ENCODE data around the gene CRISP3.
"Not testable (repeated sequence)": the region's sequence is repeated elsewhere in the genome, so short reads cannot be mapped to it uniquely, and the experiment has no call there.

CRISP3 gene, protein sequence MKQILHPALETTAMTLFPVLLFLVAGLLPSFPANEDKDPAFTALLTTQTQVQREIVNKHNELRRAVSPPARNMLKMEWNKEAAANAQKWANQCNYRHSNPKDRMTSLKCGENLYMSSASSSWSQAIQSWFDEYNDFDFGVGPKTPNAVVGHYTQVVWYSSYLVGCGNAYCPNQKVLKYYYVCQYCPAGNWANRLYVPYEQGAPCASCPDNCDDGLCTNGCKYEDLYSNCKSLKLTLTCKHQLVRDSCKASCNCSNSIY

DNA sequence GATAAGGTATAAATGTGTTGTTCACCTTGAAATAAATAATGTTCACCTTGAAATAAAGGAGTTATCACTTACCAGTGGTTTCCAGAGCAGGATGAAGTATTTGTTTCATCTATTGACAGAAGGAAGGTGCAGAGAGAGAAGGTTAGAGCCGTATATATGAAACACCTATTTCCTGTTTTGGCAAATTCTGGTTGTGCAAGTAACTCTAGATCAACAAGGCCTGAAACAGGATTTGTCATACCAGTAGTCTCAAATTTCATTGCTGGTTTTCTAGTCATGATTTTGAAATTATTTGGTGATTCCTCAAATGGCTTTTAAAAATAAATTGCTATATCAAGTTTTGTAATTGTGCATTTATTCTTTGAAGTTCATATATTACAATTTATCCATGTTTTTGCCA is at the start of gene CRISP3:
Gene CRISP3 (minus strand): TSS at position 130 of the 400 bp plus-strand sequence. CDS start 21 bp downstream, at position 109.
- FAIRE-seq: no peak

DNA sequence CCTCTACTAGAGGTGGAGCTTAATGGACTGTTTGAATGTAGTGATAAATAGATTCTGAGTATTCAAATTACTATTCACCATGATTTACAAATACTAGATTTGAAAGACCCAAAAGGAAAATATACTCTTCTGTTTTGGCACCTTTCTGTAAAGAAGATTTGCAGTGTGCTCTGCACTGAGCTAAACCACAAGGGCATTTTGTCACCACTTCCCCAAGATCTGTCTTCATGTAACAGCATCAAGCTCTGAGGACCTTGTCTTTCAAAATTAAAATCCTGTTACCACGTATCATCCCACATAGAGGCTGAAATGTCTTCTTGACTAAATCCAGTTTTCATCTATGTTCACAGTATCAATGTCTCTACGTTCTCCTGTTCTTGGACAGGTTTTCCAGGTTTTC is 46.2 kb upstream of the CRISP3 start:
- DNase-seq (ENCODE audit: low spot score) (no peak), FAIRE-seq (no peak)

More for the DNA sequence above, at the start of gene CRISP3:
- no peak for DNase-seq (ENCODE audit: low spot score)

DNA sequence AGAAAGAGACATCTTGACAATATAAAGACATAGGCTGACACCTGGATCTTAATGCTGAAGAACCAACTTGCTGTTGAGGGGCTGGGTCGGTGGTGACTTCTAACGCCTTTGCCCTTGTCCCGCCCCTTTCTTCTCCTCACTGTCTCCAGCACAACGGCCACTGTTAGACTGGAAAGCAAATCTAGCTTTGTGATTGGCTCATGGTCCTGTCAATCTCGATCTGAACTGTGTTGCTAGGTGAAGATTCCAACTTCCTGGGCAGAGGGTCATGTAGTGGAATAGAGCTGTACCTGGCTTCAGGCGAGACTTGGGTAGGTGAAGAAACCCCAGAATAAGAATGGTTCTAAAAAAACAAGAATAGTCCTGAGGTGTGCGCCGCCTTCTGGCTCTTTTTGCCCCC is 43.0 kb upstream of the CRISP3 start, which contains the start of gene PGK2:
Gene PGK2 (minus strand): TSS at position 110 of the 400 bp plus-strand sequence. CDS start 98 bp downstream, at position 12.
- no peak for FAIRE-seq
- no peak for DNase-seq (ENCODE audit: low spot score)

DNA sequence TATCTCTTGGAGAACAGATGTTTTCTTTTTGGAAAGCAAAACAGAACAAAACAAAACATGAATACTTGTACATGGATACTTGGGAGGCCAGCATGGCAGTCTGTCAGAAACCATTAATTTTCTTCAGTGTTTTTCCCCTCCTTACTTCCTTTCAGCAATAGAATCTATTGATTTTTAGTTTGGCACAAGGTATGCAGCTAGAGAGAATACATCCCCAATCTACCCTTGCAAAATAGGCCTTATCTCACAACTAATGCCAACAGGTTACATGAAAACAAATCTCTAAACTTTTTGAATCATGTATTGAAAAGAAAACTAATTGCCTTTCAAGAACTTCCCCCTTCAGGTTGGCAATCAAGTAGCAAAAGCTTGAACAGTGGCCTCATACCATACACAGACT is 40.1 kb upstream of the CRISP3 start:
- no peak for FAIRE-seq
- DNase-seq (ENCODE audit: low spot score): no peak

DNA sequence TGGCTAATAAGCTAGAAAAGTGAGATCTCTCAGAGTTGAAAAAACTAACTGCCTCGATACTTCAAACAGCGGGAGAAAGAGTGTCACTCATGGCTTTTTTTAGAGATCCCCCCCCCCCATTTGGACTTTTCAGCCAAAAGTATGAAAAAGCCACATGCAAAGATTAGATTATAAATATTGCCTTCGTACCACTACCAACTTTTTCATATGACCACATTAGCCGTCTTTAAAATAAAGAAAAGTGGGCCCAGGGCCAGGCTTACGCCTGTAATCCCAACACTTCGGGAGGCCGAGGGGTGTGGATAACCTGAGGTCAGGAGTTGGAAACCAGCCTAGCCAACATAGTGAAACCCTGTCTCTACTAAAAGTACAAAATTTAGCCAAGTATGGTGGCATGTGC is 38.5 kb upstream of the CRISP3 start:
- FAIRE-seq (no peak), DNase-seq (ENCODE audit: low spot score) (no peak)

DNA sequence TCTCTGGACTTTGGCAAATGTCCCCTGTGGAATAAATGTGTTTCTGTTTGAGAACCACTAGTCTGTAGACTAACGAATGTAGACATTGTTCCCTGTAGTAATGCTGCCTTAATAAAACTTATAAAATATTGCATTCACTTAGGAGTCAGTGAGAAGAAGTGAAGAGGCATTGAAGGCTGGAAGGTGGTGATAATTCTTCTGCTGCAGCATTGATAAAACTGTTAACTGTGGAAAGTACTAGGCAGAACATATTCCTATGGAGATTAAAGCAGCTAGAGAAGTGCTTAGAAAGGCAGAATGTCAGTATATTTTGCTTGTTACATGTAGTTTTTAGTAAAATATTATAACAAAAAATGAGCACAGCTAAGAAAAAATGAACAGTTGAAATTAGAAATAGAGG is 38.1 kb upstream of the CRISP3 start:
- FAIRE-seq (no peak), DNase-seq (ENCODE audit: low spot score) (no peak)

DNA sequence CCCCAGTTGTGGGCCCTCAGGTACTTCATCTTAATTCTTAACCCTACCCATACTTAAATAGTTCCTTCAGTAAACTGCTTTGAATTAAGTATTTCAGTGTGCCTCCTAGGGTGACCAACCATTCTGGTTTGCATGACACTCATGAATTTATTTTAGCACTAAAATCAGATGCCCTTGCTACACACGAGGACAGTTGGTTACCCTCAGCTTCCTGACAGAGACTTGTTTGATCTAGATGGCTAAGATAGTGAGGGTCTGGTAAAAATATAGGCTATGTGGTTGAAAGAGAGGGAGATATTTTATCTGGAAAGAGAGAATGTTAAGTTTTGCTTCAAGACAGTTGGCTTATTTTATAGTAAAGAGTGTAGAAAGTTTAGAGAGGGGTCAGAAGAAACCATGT is 32.3 kb upstream of the CRISP3 start:
- DNase-seq (ENCODE audit: low spot score) (no peak), FAIRE-seq (no peak)

DNA sequence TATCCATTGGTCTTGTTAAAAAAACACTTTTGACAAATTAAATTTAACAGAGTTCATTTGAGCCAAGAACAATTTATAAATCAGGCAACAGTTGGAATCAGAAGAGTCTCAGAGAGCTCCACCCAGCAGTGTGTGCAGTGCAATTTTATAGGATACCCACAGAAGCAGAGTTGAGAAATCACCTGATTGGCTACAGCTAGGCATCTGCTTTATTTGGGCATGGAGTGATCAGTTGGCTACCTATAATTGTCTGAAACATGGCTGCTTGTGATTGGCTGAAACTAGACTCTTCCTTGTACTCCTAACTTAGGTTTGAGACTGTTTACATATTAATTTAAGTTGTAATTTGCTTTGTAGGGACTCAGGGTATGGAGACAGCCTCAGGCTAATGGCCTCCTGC is 30.9 kb upstream of the CRISP3 start:
- no peak for DNase-seq (ENCODE audit: low spot score)
- FAIRE-seq: no peak

DNA sequence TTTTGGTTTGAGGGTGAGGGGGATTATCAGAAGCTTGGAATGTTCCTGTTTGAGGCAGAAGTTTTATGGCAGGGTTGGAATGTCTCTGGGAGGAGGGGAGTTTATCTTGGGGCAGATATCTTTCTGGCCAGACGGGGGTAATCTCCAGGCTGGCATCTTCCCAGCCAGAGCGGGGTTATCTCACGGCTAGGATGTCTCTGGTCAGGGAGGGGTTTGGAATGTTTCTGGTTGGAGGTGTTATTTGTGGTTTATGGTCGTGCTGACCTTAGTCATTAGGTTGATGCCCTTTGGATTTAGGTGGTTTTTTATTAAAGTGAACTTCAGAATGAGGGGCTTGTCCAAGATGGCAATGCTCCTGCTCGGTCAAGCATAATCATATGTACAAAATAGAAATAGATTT is 28.1 kb upstream of the CRISP3 start:
- FAIRE-seq: no peak
- no peak for DNase-seq (ENCODE audit: low spot score)

DNA sequence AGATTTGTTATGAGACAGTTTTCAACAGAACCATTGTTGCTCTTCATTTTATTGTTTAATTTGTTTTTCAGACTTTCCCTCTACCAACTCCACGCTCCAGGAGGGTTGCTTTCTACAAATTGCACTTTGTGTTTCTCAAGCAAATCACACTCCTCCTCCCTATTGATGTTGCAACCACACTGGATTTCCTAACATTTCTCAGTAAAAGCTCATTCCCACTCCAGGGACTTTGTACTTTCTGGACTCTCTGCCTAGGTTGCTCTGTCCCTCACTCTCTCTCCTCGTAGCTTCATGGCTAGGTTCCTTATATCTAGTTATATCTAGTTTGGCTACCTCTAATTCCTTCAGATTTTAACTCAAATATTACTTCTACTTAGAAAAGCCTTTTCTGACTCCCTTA is 22.6 kb upstream of the CRISP3 start:
- FAIRE-seq: no peak
- DNase-seq (ENCODE audit: low spot score): no peak

DNA sequence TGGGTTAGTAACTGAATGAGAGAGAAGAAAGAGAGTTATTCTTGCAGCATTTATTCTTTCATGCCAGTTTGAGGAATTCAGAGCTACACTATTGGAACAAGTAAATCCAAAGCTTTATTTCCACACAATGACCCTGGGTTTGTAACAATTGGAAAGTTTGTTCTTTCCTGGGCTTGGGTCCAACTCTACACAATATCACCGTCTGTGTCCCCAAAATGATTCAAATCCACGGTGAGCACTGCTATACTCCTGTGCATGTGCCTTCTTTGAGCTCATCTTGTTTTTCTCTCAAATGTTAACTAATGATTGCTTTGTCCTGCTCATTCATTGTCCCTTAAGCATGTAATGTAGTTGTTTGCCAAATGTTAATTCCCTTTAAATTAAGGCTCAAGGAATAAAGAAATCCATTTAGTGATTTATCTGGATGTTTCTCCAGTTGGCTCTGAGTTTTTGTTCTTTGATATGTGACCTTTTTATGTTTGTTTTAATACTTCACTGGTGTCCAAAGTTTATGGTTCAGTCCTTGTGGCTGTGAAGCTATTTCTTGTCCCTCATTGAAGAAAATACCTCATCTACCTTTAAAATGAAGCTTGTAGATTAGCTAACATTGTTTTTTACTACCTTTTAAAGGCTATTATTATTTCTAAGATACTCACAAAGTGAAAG is 20.5 kb upstream of the CRISP3 start:
- DNase-seq (ENCODE audit: low spot score) (no peak), FAIRE-seq (no peak)

DNA sequence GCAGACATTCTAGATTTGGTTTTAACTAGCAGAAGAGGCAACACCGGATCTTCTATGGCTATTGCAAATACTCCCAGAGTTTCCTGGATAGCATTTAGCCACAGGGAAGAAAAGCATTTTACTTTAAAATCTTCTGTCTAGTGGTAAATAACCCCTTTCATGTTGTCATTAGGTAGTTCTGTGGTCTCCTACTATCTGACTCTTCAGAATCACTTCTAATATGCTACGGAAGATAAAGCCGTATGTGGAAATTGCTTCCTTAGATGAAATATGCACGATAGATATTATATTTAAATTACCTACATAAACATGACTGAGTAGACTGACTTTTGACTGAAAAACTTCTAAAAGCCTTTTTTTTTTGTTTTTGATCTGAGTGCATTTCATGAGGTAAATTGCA is 759 bp downstream of the CRISP3 start:
- FAIRE-seq: no peak
- DNase-seq (ENCODE audit: low spot score): no peak

DNA sequence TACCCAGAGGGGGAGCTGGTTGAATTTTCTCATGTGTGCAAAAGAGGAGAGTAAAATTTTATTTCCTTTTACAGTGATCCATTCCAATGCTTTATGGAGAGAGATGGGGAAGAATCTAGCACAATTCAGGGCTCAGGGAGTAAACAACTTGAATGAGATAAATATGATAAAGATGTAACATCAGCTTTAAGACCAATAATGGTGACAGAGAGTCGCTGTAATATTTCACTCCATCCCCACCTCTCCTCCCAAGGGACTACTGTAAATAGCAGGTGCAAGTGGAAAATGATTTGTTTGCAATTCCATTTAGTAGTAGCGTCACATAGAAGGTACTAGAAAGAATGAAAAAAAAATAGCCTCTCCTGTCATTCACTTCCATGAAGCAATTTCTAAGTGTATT is 4.8 kb downstream of the CRISP3 start:
- FAIRE-seq (no peak), DNase-seq (ENCODE audit: low spot score) (no peak)

DNA sequence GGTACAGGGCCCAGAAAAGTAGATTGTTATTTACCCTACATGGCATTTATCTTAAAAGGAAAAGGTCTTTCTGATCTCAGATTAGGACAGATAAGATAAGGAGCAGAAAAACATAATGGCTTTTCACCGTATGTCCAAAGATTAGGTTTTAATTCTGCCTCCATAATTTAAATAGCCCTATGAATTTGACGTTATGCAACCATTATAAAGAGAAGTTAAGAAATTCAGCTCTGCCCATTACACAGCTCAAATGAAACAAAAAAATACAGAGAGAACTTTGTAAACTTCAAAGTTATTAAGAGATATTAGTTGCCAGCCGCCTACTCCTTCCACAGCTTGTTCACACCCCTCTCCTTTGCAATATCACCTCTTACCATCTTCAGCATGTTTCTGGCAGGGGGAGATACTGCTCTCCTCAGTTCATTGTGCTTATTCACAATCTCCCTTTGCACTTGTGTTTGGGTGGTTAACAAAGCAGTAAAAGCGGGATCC is 8.1 kb downstream of the CRISP3 start:
- no peak for FAIRE-seq
- no peak for DNase-seq (ENCODE audit: low spot score)

DNA sequence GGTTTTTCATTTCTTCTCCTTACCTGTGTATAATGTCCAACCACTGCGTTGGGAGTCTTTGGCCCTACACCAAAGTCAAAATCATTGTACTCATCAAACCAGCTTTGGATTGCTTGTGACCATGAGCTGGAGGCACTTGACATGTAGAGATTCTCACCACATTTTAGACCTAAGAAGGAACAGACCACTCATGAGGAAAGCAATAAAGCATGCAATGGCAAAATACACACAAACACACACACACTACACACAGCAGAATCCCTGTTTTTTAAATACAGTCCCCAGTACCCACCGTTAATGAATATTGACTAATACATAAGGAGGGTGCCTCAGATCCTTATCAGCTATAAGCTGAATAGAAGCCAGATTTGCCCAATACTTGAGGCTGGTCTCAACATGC is 10.5 kb downstream of the CRISP3 start:
- FAIRE-seq (no peak), DNase-seq (ENCODE audit: low spot score) (no peak)

DNA sequence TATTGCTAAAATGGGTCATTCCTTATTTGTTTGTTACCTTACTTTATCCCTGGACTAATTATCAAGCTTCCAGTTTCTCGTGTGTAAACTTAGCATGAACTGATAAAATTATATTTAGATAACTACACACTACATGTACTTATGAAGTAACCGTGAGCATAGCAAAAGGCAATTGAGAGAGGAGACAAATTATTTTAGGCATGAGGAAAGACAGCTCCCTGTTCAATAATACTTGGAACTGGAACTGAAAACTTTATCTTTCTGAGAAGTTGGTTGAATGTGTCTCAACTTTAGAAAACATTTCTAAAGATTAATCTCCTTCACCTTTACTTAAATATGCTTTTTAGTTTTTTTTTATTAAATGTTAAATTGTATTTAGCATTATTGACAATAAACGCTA is 11.4 kb downstream of the CRISP3 start:
- DNase-seq (ENCODE audit: low spot score): no peak
- FAIRE-seq: no peak

DNA sequence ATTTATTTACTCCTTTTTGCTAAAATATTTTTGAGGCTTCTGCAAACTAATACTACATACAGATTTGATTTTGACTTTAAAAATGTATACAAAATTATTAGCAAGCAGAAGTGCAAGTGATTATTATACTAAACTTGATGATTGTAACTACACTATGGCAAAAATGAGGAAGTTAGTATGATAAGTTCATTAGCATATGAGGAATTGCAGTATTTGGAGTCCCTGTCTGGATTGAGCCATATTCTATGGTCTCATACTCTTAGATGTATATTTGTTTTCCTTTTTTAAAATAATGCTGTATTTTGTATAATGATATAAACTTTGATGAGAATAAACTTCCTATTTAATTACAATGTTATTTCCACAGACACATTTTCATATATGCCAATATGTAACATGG is 13.9 kb downstream of the CRISP3 start:
- FAIRE-seq (no peak), DNase-seq (ENCODE audit: low spot score) (no peak)

DNA sequence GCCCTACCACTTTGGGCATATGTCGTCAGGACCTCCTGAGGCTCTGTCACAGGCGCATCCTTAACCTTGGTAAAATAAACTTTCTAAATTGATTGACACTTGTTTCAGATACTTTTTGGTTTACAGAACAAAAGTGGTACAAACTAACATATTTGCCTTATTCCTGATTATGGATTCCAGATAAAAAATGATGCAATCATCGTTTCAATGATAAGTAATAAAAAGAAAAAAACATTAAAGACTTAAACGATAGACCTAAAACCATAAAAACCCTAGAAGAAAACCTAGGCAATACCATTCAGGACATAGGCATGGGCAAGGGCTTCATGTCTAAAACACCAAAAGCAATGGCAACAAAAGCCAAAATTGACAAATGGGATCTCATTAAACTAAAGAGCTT is 20.3 kb downstream of the CRISP3 start:
- not testable (repeated sequence) for FAIRE-seq; DNase-seq (ENCODE audit: low spot score)

DNA sequence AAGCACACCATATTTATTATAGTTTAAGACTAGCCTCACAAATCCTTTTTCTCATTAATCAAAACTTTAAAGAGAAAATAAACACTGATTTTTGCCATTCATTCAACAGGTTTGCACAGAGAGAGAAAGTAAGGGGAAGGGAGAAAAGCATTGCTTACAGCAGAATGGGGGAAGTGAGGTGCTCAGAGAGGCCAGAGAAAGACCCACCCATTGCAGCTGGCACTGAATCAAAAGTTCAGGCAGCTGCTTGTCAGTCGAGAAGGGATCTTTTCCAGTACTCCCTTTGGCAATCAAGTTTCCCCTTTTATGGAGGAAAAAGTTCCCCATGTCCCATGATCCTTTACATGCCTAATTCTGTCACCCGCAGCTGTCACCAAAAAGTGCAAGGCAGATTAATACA is 22.9 kb downstream of the CRISP3 start:
- DNase-seq (ENCODE audit: low spot score): no peak
- FAIRE-seq: no peak

DNA sequence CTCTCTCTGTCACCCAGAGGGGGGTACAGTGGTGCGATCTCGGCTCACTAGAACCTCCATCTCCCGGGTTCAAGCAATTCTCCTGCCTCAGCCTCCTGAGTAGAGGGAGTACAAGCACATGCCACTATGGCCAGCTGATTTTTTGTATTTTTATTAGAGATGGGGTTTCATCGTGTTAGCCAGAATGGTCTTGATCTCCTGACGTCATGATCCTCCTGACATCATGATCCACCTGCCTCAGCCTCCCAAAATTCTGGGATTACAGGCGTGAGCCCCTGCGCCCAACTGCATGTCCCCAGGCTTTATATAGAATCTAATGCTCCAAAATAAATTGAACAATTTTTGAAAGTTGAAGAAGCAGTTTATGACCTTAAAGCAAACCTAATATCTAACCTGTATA is 23.8 kb downstream of the CRISP3 start:
- DNase-seq (ENCODE audit: low spot score) (no peak), FAIRE-seq (no peak)

DNA sequence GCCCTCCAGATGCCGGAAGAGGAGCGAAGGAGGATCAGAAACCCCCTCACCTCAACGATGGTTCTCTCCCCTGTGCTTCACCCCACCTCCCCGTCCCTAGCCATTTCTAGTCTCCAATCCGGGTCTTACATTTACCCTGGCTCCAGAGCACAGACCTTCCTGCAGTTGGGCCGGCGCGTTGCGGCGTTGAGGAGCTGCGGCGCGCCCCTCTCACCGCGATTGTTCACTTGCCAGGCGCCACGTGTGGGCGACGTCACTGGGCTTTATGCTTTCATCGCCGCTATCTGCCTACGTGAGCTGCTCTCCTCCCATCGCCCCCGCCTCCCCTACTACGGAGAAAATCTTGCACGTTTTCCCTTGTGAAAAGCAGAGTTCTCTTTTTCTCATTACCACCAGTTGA is 30.8 kb downstream of the CRISP3 start, which contains the start of gene CRISP2:
Gene CRISP2 (minus strand): TSS at position 198 of the 400 bp plus-strand sequence. CDS start 4,347 bp downstream, outside the sequence.
- DNase-seq (ENCODE audit: low spot score) (no peak), FAIRE-seq (no peak)

DNA sequence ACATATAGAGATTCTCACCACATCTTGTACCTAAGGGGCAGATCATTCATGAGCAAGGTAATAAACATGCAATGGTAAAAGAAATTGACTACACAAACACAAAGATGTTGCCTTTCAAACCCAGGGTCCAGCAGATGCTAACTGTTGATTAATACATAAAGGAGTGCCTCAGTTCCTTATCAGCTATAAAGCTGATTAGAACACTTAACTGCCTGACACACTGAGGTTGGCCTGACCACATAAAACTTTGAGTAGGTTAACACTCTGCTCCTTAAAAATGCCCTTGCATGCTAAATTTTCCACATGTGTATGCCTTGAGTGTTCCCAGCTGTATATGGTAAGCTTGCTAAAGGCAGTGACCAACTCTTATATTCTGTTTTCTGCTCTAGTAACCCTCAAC is 45.7 kb downstream of the CRISP3 start:
- DNase-seq (ENCODE audit: low spot score) (no peak), FAIRE-seq (no peak)

DNA sequence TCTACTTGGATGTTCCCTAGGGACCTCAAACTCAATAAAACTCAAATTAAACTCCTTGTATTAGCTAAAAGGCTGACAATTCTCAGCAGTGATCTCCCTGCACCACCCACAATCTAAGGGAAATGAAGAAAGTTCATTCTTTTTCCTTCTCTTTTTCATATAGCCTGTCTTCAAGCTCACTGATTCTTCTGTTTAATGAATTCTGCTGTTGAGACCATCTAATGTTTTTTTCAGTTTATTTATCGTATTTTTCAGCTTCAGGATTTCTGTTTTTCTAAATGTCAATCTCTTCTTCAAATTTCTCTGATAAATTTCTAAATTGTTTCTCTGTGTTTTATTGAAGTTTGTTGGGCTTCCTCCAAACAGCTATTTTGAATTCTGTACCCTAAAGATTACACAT is 50.7 kb downstream of the CRISP3 start:
- DNase-seq (ENCODE audit: low spot score): no peak
- no peak for FAIRE-seq

All from RCC 7860 (cell line).